HFFc6 (cell line): ENCODE measurements around the gene RNF144A. TPM values are rescaled to one million over a fixed set of nuclear protein-coding genes. Genes with fewer than 3 reads are reported as not detected.

Source experiments
- DNase-seq: peaks from one replicate; pipeline ENCODE4 v3.0.0-alpha.2; 2018
- H3K27ac Mint-ChIP-seq: 2 replicates; pipeline ENCODE4 v1.8.0; 2020; ENCODE audit warnings: mild to moderate bottlenecking, mixed read lengths
- H3K27me3 Mint-ChIP-seq: 2 replicates; pipeline ENCODE4 v1.8.0; 2021; ENCODE audit warnings: mild to moderate bottlenecking, moderate library complexity, mixed read lengths; ENCODE audit not compliant: insufficient read depth
- H3K36me3 Mint-ChIP-seq: 2 replicates; pipeline ENCODE4 v1.8.0; 2021; ENCODE audit warnings: low read depth, mixed read lengths
- H3K4me1 Mint-ChIP-seq: 2 replicates; pipeline ENCODE4 v1.8.0; 2020; ENCODE audit warnings: low read depth, mixed read lengths
- H3K4me3 Mint-ChIP-seq: 2 replicates; pipeline ENCODE4 v1.8.0; 2020; ENCODE audit warnings: mild to moderate bottlenecking, moderate library complexity, mixed read lengths
- H3K9me3 Mint-ChIP-seq: 2 replicates; pipeline ENCODE4 v1.8.0; 2020; ENCODE audit warnings: mild to moderate bottlenecking, mixed read lengths
- total RNA-seq, 6 experiments: library from RNA; stranded (reverse); fragmentation: NEBNext Ultra II Directional; extraction: Animal tissue kit (Norgen Biotek cat#: 25700); gene quantifications; 2 replicates in 1 of 6; 3 replicates in 5 of 6; pipeline ENCODE4 v1.2.3, GENCODE V29; 2021
- TF ChIP-seq, protein P1 (sequence below): fragments of 200-600 bp; sonication (generic); IDR thresholded peaks from 2 replicates; pipeline ENCODE4 v1.5.0; 2021; ENCODE audit warnings: antibody characterized with exemption, mild to moderate bottlenecking

RNF144A gene
- total RNA-seq, 6 experiments from 2014 or later: not detected

DNA sequence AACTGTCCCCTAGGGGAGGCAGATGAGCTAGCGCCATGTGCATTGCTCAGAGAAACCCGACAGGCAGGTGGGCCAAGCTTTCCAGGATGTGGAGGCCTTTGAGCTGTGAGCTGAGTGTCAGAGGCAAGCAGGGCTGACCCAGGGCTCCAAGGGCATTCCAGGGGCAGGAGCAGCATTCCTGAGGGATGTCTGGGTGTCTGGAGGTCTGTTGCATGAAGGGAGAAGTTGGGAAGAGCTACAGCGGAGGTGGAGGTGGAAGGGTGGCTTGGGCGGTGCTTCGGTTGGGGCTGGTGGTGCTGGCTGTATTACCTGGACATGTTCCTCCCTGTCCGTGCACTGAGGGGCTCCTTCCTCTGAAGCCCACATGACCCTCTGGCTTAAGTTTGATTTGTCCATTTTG, 102.8 kb downstream of the RNF144A start:
- Mint-ChIP-seq H3K27me3 (peaks cover 3% of the 10 kb centered on the region; the same call in 1 of the 2 replicates), H3K27ac (no peak overlapping the region)

GRCh38 chr2:7020468-7020867, 103.3 kb downstream of the RNF144A start:
- Mint-ChIP-seq H3K27me3 (peaks cover 3% of the 10 kb centered on the region; the same call in 1 of the 2 replicates), H3K4me3 (no peak overlapping the region), H3K4me1 (no peaks in the 10 kb centered on the region), H3K27ac (no peak overlapping the region), H3K9me3 (peaks cover 57% of the 10 kb centered on the region), H3K36me3 (no peaks in the 10 kb centered on the region)
- TF ChIP-seq, protein P1, sequence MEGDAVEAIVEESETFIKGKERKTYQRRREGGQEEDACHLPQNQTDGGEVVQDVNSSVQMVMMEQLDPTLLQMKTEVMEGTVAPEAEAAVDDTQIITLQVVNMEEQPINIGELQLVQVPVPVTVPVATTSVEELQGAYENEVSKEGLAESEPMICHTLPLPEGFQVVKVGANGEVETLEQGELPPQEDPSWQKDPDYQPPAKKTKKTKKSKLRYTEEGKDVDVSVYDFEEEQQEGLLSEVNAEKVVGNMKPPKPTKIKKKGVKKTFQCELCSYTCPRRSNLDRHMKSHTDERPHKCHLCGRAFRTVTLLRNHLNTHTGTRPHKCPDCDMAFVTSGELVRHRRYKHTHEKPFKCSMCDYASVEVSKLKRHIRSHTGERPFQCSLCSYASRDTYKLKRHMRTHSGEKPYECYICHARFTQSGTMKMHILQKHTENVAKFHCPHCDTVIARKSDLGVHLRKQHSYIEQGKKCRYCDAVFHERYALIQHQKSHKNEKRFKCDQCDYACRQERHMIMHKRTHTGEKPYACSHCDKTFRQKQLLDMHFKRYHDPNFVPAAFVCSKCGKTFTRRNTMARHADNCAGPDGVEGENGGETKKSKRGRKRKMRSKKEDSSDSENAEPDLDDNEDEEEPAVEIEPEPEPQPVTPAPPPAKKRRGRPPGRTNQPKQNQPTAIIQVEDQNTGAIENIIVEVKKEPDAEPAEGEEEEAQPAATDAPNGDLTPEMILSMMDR: no peak
- DNase-seq: no peak

More for the DNA sequence above, 102.8 kb downstream of the RNF144A start:
- no peaks in the 10 kb centered on the region for H3K36me3 Mint-ChIP-seq
- H3K4me1 Mint-ChIP-seq: no peaks in the 10 kb centered on the region
- H3K9me3 Mint-ChIP-seq: peaks cover 62% of the 10 kb centered on the region
- no peak overlapping the region for H3K4me3 Mint-ChIP-seq
- TF ChIP-seq, protein P1: no peak
- DNase-seq: no peak

DNA sequence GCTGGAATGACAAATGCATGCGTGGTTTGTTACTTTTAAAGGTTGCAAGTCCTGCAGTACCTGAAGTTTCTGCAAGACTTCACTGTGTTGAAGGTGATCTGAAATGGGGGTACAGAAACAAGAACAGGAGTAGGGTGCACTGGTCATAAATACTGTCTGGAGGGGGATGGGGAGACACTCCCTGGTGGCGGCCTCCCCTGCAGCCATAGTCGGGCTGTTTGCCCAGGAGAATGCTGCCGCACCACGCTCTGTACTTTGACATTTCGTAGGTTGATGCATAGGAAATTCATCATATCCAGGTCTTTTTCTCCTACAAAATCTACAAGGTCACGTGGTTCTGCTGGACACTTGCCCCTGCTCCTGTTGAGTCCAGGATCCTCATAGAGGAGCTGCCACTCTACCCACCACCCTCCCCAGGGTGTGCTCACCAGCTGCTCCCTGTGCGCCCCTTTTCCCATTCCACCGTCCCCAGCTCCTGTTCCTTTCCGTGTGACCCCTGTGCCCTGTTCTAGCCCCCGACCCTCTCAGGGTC, 103.8 kb downstream of the RNF144A start:
- TF ChIP-seq, protein P1: no peak
- Mint-ChIP-seq H3K4me1 (no peaks in the 10 kb centered on the region), H3K4me3 (no peak overlapping the region)

DNA sequence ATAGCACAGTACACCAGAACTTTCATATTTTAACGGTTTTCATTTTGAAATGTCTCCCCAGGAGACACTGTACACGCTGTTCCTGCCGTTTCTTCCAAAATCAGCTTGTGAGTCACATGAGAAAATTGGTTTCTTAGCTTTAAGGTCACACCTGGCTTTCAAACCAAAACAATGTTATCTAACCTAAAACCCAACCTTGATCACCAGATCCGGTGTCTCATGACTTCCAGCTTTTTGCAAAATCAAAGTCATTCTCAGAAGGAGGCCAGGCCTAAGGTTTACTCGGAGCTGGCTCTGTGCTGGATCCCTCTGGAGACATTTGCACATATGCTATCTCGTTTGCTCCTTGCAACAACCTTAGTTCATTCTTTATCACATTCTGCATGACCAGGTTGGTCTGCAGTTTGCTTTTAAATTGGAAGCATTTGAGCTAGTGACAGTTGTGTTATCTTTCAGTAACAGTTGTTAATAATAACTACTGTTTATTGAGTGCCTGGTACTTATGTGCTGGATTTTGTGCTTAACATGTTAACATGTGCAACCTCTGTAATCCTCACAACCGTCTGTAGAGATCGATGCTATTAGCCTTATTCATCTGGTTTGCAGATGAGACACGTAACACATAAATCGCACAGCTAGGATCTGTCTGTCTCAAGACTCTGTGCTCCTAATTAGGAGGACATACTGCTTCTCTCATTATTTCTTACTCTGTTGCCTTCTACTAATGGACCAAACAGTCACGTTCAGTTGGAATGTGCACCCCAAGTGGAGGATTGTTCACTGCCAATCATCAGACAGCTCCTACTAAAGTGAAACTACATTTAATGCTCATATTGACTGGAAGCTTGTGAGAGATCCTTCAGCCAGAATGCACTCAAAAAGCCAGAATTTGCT, 105.5 kb downstream of the RNF144A start:
- no peak overlapping the region for H3K27ac Mint-ChIP-seq
- H3K4me1 Mint-ChIP-seq: no peaks in the 10 kb centered on the region
- TF ChIP-seq, protein P1: no peak
- H3K27me3 Mint-ChIP-seq: peaks cover 3% of the 10 kb centered on the region
- DNase-seq: no peak
- H3K4me3 Mint-ChIP-seq: no peak overlapping the region
- H3K9me3 Mint-ChIP-seq: peaks cover 58% of the 10 kb centered on the region
- no peaks in the 10 kb centered on the region for H3K36me3 Mint-ChIP-seq

More for the DNA sequence above, 103.8 kb downstream of the RNF144A start:
- Mint-ChIP-seq H3K9me3 (peaks cover 54% of the 10 kb centered on the region), H3K36me3 (no peaks in the 10 kb centered on the region), H3K27ac (no peak overlapping the region), H3K27me3 (peaks cover 3% of the 10 kb centered on the region; the same call in 1 of the 2 replicates)
- DNase-seq: no peak

DNA sequence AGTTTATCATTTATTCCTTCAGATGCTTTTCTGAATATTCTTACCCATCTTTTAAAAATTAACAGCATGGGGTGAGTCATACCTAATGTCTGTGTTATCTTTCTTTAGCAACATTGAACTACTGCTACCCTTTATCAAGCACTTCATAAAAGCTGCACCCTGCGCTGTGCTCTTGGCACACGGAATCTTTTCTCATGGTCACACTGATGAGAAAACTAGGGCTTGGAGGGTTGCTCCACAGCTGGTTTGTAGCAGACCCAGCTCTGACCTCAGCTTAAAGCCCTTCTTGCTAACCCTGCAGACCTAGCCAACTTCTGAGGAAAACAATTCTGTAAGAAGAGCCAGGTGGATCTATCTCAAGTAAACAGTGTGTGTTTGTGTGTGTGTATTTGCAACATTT, 106.3 kb downstream of the RNF144A start:
- no peak for DNase-seq
- Mint-ChIP-seq H3K27ac (no peak overlapping the region), H3K36me3 (no peaks in the 10 kb centered on the region), H3K27me3 (peaks cover 3% of the 10 kb centered on the region), H3K4me1 (no peaks in the 10 kb centered on the region), H3K4me3 (no peak overlapping the region), H3K9me3 (peaks cover 57% of the 10 kb centered on the region)
- TF ChIP-seq, protein P1: no peak
